GM12892 (cell line): Measurements from ENCODE around the gene VWA1.

Experiments used
- POLR2A ChIP-seq: IDR thresholded peaks from 2 replicates; pipeline ENCODE4 v1.6.1; 2011; ENCODE audit warnings: low read depth, low read length, control low read depth
- TAF1 ChIP-seq: IDR thresholded peaks from 2 replicates; pipeline ENCODE4 v1.6.1; 2011; ENCODE audit warnings: low read depth, mild to moderate bottlenecking, control low read depth, low read length, borderline replicate concordance

DNA sequence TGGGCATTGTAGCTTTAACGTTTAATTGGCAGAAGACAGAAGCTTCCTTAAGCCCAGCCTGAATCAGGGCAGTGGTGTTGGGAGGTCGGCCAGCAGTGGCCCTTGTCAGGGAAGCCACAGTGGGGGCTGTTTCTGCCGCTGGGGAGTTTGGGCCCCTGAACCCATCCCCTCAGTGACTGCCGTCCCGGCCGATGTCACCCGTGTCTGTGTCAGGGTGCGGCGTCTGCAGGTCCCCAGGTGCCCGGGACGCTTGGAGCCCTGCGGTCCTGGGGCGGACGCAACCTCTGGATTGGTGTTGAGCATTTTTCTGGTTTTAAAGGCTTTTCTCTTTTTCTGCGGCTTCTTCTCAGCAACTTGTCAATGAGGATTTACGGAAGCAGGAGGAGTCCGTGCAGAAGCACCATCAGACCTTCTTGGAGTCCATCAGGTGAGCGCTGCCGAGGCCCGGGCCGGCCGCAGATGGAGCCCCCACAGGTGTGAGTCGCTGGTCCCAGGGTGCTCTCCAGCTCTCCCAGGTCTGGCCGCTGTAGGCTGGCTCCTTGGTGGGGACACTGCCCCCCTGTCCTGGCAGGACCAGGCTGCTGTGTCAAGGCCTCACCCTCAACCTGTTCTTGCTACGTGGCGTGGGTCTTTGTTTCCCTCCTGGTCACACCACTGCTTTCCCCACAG, 16.3 kb downstream of the VWA1 start:
- TF ChIP-seq TAF1 (no peak), POLR2A (no peak)
